HG02973 (cell line): Measurements from ENCODE around the gene RLBP1.
A peak's percentile ranks its signal among the peaks of the same experiment; 100 is the strongest.

Source experiments
- ATAC-seq: cut with Tn5 transposase; IDR thresholded peaks from one replicate; pipeline ENCODE4 v1.9.1; 2021; ENCODE audit warnings: moderate library complexity; ENCODE audit not compliant: unreplicated experiment

The RLBP1 gene

DNA sequence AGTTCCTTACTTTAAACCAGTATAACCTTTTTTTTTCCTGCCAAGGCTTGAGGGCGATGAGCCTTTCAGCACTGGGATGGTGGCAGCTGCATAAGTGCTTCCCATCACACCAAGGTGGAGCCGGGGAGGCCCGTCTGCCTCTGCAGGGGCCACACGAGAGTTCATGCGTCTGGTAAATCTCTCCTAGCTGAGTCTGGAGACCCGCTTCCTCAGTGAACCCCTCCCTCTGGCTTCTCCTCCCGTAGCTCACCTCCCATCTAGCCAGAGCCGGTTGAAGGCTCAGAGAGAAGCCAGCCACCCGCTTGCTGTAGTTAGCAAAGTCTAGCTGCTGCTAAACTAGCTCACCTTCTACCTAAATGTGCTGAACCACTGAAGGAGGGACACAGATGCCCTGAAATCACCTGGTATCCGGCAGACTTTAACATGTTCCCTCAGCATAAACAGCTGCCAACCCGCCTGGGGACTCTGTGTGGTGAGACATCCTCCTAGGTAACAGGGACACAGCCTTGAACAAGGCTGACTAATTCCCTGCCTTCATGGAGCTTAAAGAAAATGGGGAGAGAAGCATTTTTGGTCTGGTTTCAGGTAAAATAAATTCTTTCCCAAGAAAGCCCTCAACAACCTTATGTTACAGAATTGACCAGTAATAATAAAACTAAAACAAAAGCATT is 42.9 kb downstream of the RLBP1 start:
- ATAC-seq: no peak

DNA sequence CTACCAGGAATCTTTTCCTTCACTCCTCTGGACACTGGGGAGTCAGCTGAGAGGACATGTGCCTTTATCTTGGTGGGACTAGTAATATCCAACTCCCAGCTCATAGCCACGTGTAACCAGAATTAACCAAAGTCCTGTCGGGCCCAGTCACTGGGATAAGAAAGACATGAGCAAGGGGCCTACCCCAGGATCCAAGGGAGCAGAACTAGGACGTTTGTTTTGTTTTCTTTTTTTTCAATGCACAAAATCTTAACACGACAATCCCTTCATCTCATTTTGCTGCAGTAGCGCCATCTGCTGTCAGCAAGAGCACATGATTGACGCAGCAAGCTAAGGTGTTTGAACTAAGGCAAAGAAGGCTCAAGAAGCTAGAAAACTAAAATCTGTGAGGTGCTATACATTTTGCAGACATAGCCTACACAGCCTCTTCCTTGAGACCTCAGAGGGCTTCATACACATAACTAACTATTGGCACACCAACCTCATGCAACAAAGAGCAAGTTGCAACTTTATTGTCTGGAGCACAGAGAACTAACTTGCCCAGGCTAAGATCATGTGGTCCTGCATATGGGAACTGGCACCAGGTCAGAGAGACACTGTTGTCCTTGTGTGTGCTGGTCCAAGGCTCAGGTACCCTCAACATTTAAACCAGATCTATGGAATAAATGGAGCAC is 43.6 kb downstream of the RLBP1 start:
- no peak for ATAC-seq

DNA sequence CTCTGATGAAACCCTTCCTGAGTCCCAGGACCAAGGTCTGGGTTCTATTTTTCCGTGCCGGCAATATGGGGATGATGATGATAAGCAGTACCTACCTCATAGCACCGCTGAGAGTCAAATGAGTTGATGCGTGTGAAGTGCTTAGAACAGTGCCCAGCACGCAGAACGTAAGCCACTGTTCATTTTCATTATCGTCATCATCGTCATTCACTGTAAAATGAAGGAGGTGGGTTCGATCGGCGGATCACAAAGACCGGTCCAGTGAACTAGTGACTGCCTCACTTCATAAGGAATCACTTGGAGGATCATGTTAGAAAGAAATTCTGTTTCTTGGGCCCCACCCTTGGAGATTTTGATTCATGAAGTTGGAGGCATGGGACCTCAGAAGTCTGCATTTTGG is 44.3 kb downstream of the RLBP1 start:
- ATAC-seq: no peak

- ATAC-seq: no peak
Measured at GRCh38 chr15:89175617-89176191, 45.7 kb downstream of the RLBP1 start.

DNA sequence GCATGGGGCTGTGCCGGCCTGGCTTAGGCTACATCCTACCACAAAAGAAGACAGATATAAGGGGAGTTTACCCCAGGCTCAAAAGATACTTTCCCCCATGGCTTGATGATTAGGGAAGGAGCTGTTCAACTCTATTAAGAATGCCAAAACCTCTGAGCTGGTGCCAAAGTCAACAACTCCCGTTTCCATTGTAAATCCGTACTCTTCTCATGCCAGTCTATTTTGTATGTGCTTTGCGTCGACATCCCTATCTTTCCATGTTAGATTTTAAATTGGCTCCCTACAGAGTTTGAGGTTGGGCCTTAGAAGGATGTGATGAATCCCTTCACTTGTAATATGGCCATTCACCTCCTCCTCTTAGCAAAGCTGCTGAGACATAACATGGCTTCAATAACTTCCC is 46.9 kb downstream of the RLBP1 start:
- no peak for ATAC-seq

DNA sequence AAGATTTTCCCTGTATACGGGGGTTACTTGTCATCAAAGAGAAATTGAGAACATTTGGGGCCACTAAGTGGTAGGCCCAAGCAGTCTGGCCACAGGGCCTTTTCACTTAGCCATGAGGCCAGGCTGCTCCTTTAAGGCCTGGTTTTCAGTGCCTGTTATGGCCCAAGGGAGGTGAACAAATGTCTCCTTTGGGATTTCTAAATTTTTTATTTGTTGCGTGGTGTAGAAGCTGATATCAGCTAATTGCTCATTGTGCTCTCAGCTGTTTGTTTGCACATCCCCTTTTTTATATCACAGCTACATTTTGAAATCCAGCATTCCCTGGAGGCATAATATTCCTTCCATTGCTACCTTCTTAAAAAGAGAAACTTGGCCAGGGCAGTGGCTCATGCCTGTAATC is 48.5 kb downstream of the RLBP1 start:
- no peak for ATAC-seq

DNA sequence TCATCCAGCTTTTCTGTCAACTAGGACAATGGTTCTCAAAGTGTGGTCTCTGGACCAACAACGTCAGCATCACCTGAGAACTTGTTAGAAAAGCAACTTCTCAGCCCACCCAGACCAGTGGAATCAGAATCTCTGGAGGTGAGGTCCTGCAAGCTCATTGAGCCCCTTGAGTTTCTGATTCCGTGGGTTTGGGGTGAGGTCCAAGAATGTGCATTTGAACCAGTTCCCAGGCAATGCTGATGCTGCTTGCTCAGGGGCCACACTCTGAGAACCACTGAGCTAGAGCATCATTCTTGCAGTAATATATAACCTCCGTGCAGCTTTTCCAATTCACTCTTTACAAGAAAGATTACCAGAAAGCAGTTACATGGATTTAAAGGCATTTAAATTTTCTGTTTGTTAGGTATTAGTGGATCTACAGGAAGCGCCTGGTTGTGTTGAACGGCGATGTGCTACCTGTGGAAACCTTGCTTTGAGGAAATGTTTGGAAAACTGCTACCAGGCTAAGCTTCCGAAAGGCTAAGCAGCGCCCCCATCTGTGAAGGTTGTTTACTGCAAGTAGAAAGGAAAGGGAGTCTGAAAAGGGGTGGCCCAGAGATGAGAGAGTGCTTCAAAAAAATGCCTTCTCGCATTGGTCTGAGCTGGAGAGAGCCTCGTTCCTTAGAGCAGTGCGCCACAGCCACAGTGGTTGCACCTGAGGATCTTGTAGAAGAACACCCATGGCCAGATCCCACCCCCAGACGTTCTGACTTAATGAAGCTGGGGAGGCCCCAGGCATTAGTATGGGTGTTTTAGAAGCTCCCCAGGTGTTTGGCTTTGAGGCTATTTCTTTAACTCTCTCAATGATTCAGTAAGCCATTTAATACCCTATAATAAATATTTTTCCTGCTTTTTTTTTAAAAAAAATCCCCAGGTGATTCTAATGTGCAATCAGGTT is 50.0 kb downstream of the RLBP1 start:
- ATAC-seq: no peak

DNA sequence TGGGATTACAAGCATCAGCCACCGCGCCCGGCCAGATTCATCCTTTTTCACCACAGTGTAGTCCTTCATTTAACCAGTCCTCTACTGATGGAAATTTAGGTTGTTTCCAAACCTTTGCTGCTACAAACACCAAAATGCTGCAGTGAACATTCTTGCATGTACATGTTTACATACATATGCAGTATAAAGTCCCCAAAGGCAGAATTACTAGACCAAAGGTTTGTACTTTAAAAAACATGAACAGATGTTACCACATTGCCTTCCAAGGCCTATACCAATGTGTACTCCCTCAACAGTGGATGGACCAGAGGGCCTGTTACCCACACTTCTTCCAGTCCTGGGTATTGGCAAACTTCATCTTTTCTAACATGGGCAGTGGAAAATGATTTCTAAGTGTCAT is 51.0 kb downstream of the RLBP1 start:
- ATAC-seq: no peak

GRCh38 chr15:89168316-89168833 is 53.0 kb downstream of the RLBP1 start:
- no peak for ATAC-seq

DNA sequence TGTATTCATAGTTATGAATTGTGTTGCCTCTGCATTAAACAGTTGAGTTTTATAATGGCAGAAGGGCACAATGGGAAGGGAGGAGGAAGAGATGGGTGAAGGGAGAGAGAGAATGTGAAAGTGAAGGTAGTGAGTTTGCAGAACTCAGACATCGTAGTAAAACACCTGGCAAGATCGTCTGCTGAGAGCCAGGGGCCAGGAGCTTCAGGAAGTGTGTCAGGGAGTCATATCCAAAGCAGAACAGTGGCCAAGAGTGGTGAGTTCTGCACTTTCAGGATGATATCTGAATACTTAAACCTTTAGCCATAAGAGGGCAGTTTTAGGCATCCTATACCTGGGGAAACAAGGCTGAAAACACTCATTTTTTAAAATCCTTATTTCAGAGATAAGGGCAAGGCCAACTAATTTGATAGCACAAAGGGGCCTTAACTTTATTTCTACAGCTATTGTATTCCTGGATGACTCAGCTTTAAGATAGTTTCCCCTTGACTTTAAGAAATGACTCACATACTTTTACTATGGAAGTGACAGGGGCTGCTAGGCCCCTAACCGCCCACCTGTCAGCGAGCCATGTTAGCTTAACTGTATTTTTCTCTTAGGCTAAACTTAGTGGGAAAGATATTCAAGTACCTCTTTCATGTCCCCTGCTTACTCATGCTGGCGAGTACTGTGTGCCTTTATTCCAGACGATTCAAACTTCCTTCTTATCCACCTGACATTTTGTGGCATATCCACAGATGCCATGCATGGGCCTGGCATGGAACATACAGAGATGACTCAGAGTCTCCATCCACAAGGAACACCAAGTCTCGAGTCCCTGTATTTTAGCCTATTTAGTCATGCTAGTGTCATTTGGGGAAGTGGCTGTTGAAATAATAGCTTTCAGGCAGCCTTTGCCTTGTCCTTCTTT is 53.9 kb downstream of the RLBP1 start:
- ATAC-seq: peak; percentile 81

- ATAC-seq: no peak
Measured at GRCh38 chr15:89165677-89166076, 55.7 kb downstream of the RLBP1 start.

GRCh38 chr15:89164712-89165211 is 56.6 kb downstream of the RLBP1 start:
- ATAC-seq: no peak

GRCh38 chr15:89163271-89164055 is 57.9 kb downstream of the RLBP1 start:
- no peak for ATAC-seq

- ATAC-seq: no peak
Measured at GRCh38 chr15:89161666-89162065, 59.7 kb downstream of the RLBP1 start.
